Kidney (tissue), 14 donors: ENCODE results near the gene ADCY10. TPM values are rescaled to one million over a fixed set of nuclear protein-coding genes. Genes with fewer than 3 reads are reported as not detected.
"Not testable (repeated sequence)": the region's sequence is repeated elsewhere in the genome, so short reads cannot be mapped to it uniquely, and the experiment has no call there.

Source experiments
- DNase-seq, 5 donors: peaks; one replicate each; pipeline ENCODE4 v3.0.0-alpha.2; 2013 to 2020
- FAIRE-seq: peaks from 2 replicates; lab custom pipeline; 2012; peaks lifted over from hg19 to GRCh38; lab: Jason Lieb, UNC
- H3K27ac ChIP-seq, 2 donors: one replicate each; pipeline ENCODE4 v1.7.0; 2013; ENCODE audit warnings: low read depth in 2 of 2, low read length in 2 of 2, inconsistent platforms in 1 of 2
- H3K27me3 ChIP-seq: one replicate; pipeline ENCODE4 v1.7.1; 2013; ENCODE audit warnings: low read length, inconsistent platforms; ENCODE audit not compliant: control insufficient read depth, insufficient read depth
- H3K36me3 ChIP-seq, 3 donors: one replicate each; pipeline versions ENCODE4 v1.7.0 to v1.7.1; 2013; ENCODE audit warnings: low read length in 3 of 3, control low read depth in 1 of 3, inconsistent platforms in 1 of 3; ENCODE audit not compliant: insufficient read depth in 3 of 3, control insufficient read depth in 2 of 3
- H3K4me1 ChIP-seq, 3 donors: one replicate each; pipeline versions ENCODE4 v1.7.0 to v1.7.1; 2013; ENCODE audit warnings: low read length in 3 of 3, inconsistent platforms in 1 of 3, low read depth in 1 of 3; ENCODE audit not compliant: control insufficient read depth in 2 of 3, insufficient read depth in 2 of 3
- H3K4me3 ChIP-seq, 3 donors: one replicate each; pipeline versions ENCODE4 v1.7.0 to v1.8.1; 2013; ENCODE audit warnings: low read length in 3 of 3, control low read depth in 1 of 3, inconsistent platforms in 1 of 3
- H3K9ac ChIP-seq, 3 donors: one replicate each; pipeline versions ENCODE4 v1.7.0 to v1.7.1; 2013; ENCODE audit warnings: low read length in 3 of 3, control low read depth in 1 of 3, inconsistent platforms in 1 of 3
- H3K9me3 ChIP-seq, 3 donors: one replicate each; pipeline versions ENCODE4 v1.7.0 to v1.7.1; 2013; ENCODE audit warnings: low read length in 3 of 3, control low read depth in 1 of 3, inconsistent platforms in 1 of 3; ENCODE audit not compliant: control insufficient read depth in 2 of 3, insufficient read depth in 1 of 3
- intact Hi-C: fragments of 100-400 bp; cut with DNase I; formaldehyde crosslinking; loops from one replicate; pipeline ENCODE4 v1.11.1; 2022
- polyA plus RNA-seq: library from polyadenylated mRNA; stranded (reverse); fragments of 350-450 nt; fragmentation: Illumina TruSeq; extraction: RNeasy Lipid Tissue Mini Kit (QIAGEN cat#74804); gene quantifications from one replicate; pipeline ENCODE4 v1.2.3, GENCODE V29; 2014; ENCODE audit warnings: low read depth, low replicate concordance; ENCODE audit not compliant: insufficient read depth
- total RNA-seq: library from RNA; stranded (reverse); fragmentation: NEBNext Ultra II Directional; extraction: Animal tissue kit (Norgen Biotek cat#: 25700); gene quantifications from one replicate; pipeline ENCODE4 v1.2.1, GENCODE V29; 2021
- TF ChIP-seq, protein P1 (sequence below): IDR thresholded peaks from 3 replicates; pipeline ENCODE4 v1.5.1; 2012; ENCODE audit warnings: mild to moderate bottlenecking, moderate library complexity, borderline replicate concordance; ENCODE audit not compliant: insufficient read depth; ENCODE audit errors: extremely low read depth
- donor health status: control.
- donor health status: control.
- donor health status: control.
- donor health status: control.
- donor health status: control.
- donor health status: DM: yes; HTN: yes; CAD: no.
- donor health status: Normal renal cell carcinoma (clear cell type).

Gene ADCY10
- total and polyA plus RNA-seq, 2 donors from 2014 or later = 0.22 to 0.28 TPM

DNA sequence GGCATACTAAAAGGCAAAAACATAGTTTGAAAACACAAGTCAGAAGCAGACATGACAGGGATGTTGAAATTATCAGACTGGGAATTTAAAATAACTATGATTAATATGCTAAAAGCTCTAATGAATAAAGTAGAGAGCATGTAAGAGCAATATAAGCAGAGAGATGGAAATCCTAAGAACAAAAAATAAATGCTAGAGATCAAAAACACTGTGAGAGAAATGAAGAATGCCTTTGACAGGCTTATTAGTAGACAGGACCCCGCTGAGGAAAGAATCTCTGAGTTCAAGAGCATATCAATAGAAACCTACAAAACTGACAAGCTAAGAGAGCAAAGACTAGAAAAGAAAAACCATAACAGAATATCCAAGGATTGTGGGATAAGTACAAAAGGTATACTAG is 98.3 kb downstream of the ADCY10 start:
- H3K4me3 ChIP-seq = no peak overlapping the region
- DNase-seq (no peak), FAIRE-seq (no peak)
- no peak overlapping the region for H3K9ac ChIP-seq
- peaks cover 0 to 2% (median 0%) of the 10 kb centered on the region in 3 donors for H3K4me1 ChIP-seq
- no peaks in the 10 kb centered on the region for H3K36me3 ChIP-seq
- H3K27me3 ChIP-seq = no peaks in the 10 kb centered on the region
- H3K9me3 ChIP-seq = peaks cover 0 to 6% (median 3%) of the 10 kb centered on the region in 3 donors
- H3K27ac ChIP-seq = no peak overlapping the region
- TF ChIP-seq, protein P1, sequence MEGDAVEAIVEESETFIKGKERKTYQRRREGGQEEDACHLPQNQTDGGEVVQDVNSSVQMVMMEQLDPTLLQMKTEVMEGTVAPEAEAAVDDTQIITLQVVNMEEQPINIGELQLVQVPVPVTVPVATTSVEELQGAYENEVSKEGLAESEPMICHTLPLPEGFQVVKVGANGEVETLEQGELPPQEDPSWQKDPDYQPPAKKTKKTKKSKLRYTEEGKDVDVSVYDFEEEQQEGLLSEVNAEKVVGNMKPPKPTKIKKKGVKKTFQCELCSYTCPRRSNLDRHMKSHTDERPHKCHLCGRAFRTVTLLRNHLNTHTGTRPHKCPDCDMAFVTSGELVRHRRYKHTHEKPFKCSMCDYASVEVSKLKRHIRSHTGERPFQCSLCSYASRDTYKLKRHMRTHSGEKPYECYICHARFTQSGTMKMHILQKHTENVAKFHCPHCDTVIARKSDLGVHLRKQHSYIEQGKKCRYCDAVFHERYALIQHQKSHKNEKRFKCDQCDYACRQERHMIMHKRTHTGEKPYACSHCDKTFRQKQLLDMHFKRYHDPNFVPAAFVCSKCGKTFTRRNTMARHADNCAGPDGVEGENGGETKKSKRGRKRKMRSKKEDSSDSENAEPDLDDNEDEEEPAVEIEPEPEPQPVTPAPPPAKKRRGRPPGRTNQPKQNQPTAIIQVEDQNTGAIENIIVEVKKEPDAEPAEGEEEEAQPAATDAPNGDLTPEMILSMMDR = no peak
- intact Hi-C loops = no loop called here

DNA sequence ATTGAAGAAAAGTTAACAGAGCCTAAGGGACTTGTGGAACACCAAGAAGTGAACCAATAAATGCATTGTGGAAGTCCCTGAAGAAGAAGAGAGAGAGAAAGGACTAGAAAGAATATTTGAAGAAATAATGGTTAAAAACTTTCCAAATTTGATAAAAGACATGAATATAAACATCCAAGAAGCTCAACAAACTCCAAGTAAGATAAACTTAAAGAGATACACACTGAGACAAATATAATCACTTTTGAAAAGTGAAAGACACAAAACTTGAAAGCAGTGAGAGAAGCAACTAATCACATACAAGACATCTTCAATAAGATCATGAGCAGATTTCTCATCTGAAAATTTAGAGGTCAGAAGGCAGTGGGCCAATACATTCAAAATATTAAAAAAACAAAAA is 101.0 kb downstream of the ADCY10 start:
- Histone ChIP-seq H3K4me3 (no peak overlapping the region), H3K36me3 (no peaks in the 10 kb centered on the region), H3K9me3 (peaks cover 0 to 6% (median 3%) of the 10 kb centered on the region in 3 donors), H3K9ac (no peak overlapping the region), H3K4me1 (no peaks in the 10 kb centered on the region), H3K27me3 (no peaks in the 10 kb centered on the region), H3K27ac (no peak overlapping the region)
- DNase-seq (no peak), FAIRE-seq (no peak)
- TF ChIP-seq, protein P1 = no peak
- intact Hi-C loops = no loop called here

DNA sequence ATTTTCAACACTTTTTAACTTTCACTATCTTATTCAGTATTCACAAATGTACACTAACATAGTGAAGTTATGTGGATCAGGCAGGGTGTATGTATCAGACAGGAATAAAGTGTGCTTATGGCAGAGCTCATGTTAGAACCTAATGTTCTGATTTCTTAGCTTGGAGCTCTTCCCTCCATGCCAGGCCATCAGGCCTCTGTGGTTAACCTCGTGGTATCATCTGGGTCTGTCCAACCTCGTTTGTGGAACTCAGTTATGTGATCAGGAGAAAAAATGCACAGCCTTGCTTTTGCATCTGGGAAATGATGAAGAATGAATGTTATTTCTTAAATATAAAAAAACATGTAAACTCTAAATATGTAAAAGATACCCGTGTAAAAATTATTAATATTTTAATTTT is 105.2 kb downstream of the ADCY10 start:
- Histone ChIP-seq H3K27ac (no peak overlapping the region), H3K4me1 (no peaks in the 10 kb centered on the region), H3K27me3 (no peaks in the 10 kb centered on the region), H3K4me3 (no peak overlapping the region), H3K9ac (no peak overlapping the region), H3K9me3 (no peaks in the 10 kb centered on the region), H3K36me3 (no peaks in the 10 kb centered on the region)
- intact Hi-C loops = no loop called here
- TF ChIP-seq, protein P1 = no peak
- FAIRE-seq (no peak), DNase-seq (no peak)

DNA sequence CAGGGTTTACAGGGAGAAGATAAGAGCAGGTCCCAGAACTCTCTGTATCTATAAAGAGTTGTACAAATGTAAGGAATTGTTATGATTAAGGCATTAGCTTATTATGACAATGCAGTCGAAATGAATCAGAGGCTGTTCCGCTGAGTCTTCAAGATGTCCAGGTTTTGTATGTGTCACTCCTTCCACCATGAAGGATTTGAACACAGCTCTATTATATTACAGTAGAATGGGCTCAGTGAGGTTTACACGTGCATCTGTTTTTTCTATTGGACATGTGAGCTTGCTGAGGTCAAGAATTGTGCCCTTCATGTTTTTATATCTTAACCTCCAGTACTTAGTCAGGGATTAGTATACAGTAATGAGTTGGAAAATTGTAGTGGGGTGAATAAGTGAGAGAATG is 105.8 kb downstream of the ADCY10 start:
- no peaks in the 10 kb centered on the region for H3K9me3 ChIP-seq
- intact Hi-C loops = no loop called here
- H3K27me3 ChIP-seq = no peaks in the 10 kb centered on the region
- H3K9ac ChIP-seq = no peak overlapping the region
- H3K36me3 ChIP-seq = no peaks in the 10 kb centered on the region
- FAIRE-seq (no peak), DNase-seq (no peak)
- H3K27ac ChIP-seq = no peak overlapping the region
- H3K4me3 ChIP-seq = no peak overlapping the region
- no peaks in the 10 kb centered on the region for H3K4me1 ChIP-seq
- TF ChIP-seq, protein P1 = no peak

DNA sequence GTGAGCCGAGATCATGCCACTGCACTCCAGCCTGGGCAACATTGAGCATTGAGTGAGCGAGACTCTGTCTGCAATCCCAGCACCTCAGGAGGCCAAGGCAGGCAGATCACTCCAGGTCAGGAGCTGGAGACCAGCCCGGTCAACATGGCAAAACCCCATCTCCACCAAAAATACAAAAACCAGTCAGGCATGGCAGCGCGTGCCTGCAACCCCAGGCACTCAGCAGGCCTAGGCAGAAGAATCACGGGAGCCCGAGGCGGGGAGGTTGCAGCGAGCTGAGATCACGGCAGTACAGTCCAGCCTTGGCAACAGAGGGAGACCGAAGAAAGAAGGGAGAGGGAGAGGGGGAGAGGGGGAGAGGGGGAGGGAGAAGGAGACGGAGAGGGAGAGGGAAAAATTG is 107.3 kb downstream of the ADCY10 start:
- intact Hi-C loops = not testable (repeated sequence)

More for the DNA sequence above, 107.3 kb downstream of the ADCY10 start:
- H3K27ac ChIP-seq, H3K27me3 ChIP-seq, H3K36me3 ChIP-seq, FAIRE-seq, H3K9ac ChIP-seq, DNase-seq, H3K9me3 ChIP-seq, H3K4me3 ChIP-seq, H3K4me1 ChIP-seq: not testable (repeated sequence)
